IMR-90 (cell line): Measurements from ENCODE around the gene C10orf71. TPM values are rescaled to one million over a fixed set of nuclear protein-coding genes. Genes with fewer than 3 reads are reported as not detected.

Source experiments
- ATAC-seq: fragments of 200-7000 bp; cut with Tn5 transposase; 2 replicates; pipeline ENCODE4 v1.9.1; 2020; ENCODE audit warnings: low read depth, mild to moderate bottlenecking, moderate library complexity
- BruUV-seq: library from RNA; stranded (reverse); fragments of 400-500 nt; replicated peaks from 2 replicates; lab custom pipeline; 2021; lab: Mats Ljungman, UMichigan
- CTCF ChIA-PET: fragments of 300-600 bp; formaldehyde crosslinking; extraction: SDS; loops from one replicate; lab custom pipeline; 2021; ENCODE audit warnings: antibody characterized with exemption; lab: Yijun Ruan, JAX
- POLR2A ChIA-PET: fragments of 300-600 bp; sonication (Branson Sonifier 250); formaldehyde crosslinking; loops from one replicate; lab custom pipeline; 2022; ENCODE audit warnings: antibody characterized with exemption; ENCODE audit not compliant: unreplicated experiment; lab: Charles Lee
- DNase-seq: peaks from one replicate; pipeline ENCODE4 v3.0.0; 2013
- H2AFZ ChIP-seq: replicated peaks from 2 replicates; pipeline ENCODE3; 2013; ENCODE audit warnings: low read length, mild to moderate bottlenecking; ENCODE audit not compliant: poor library complexity
- H2AK5ac ChIP-seq: 2 replicates; pipeline ENCODE4 v1.6.1; 2013; ENCODE audit warnings: low read depth, low read length, inconsistent platforms
- H2AK9ac ChIP-seq: replicated peaks from 2 replicates; pipeline ENCODE3; 2013; ENCODE audit warnings: mild to moderate bottlenecking, low read depth, low read length, moderate library complexity; ENCODE audit not compliant: poor library complexity
- H2BK120ac ChIP-seq: 2 replicates; pipeline ENCODE4 v1.6.1; 2013; ENCODE audit warnings: low read depth, low read length, inconsistent platforms
- H2BK15ac ChIP-seq: 3 replicates; pipeline ENCODE4 v1.6.1; 2013; ENCODE audit warnings: low read depth, low read length, inconsistent platforms
- H2BK20ac ChIP-seq: 2 replicates; pipeline ENCODE4 v1.6.1; 2013; ENCODE audit warnings: low read depth, mild to moderate bottlenecking, inconsistent platforms, low read length, moderate library complexity
- H2BK5ac ChIP-seq: 2 replicates; pipeline ENCODE4 v1.6.1; 2013; ENCODE audit warnings: mild to moderate bottlenecking, low read depth, low read length, inconsistent platforms; ENCODE audit not compliant: poor library complexity, severe bottlenecking
- H3K14ac ChIP-seq: replicated peaks from 2 replicates; pipeline ENCODE4 v1.6.1; 2013; ENCODE audit warnings: low read depth, low read length, inconsistent platforms
- H3K18ac ChIP-seq: 2 replicates; pipeline ENCODE4 v1.6.1; 2013; ENCODE audit warnings: low read depth, low read length, control low read depth
- H3K23ac ChIP-seq: 2 replicates; pipeline ENCODE4 v1.6.1; 2013; ENCODE audit warnings: low read depth, low read length, inconsistent platforms
- H3K27ac ChIP-seq: 2 replicates; pipeline ENCODE4 v1.5.1; 2013; ENCODE audit warnings: mild to moderate bottlenecking, control low read depth, low read length; ENCODE audit not compliant: insufficient read depth
- H3K27me3 ChIP-seq: 2 replicates; pipeline ENCODE4 v1.6.1; 2013; ENCODE audit warnings: low read length; ENCODE audit not compliant: control insufficient read depth, insufficient read depth
- H3K36me3 ChIP-seq: 2 replicates; pipeline ENCODE4 v1.6.1; 2013; ENCODE audit warnings: low read length, mixed read lengths; ENCODE audit not compliant: control insufficient read depth, insufficient read depth
- H3K4ac ChIP-seq: 2 replicates; pipeline ENCODE4 v1.6.1; 2013; ENCODE audit warnings: low read depth, low read length, inconsistent platforms
- H3K4me1 ChIP-seq: 2 replicates; pipeline ENCODE4 v1.6.1; 2013; ENCODE audit warnings: low read length, mixed read lengths; ENCODE audit not compliant: control insufficient read depth, insufficient read depth
- H3K4me2 ChIP-seq: 2 replicates; pipeline ENCODE4 v1.6.1; 2013; ENCODE audit warnings: low read depth, mild to moderate bottlenecking, control low read depth, low read length, moderate library complexity
- H3K4me3 ChIP-seq: 2 replicates; pipeline ENCODE4 v1.5.1; 2013; ENCODE audit warnings: low read depth, mild to moderate bottlenecking, control low read depth, low read length, moderate library complexity; ENCODE audit not compliant: insufficient read depth
- H3K56ac ChIP-seq: 2 replicates; pipeline ENCODE4 v1.6.1; 2013; ENCODE audit warnings: low read length, inconsistent platforms; ENCODE audit not compliant: insufficient read depth; ENCODE audit errors: extremely low read depth
- H3K79me1 ChIP-seq, 2 experiments: 2 replicates each; pipeline ENCODE4 v1.6.1; 2013; ENCODE audit warnings: low read length in 2 of 2, inconsistent platforms in 1 of 2, low read depth in 1 of 2
- H3K9ac ChIP-seq: 2 replicates; pipeline ENCODE4 v1.6.1; 2013; ENCODE audit warnings: low read depth, low read length, control low read depth
- H3K9me1 ChIP-seq: 2 replicates; pipeline ENCODE4 v1.6.1; 2013; ENCODE audit warnings: low read length, inconsistent platforms; ENCODE audit not compliant: insufficient read depth
- H3K9me3 ChIP-seq: 2 replicates; pipeline ENCODE4 v1.6.1; 2013; ENCODE audit warnings: low read length; ENCODE audit not compliant: control insufficient read depth, insufficient read depth
- H4K20me1 ChIP-seq: 2 replicates; pipeline ENCODE4 v1.6.1; 2013; ENCODE audit warnings: low read length, inconsistent platforms; ENCODE audit not compliant: insufficient read depth
- H4K5ac ChIP-seq: 2 replicates; pipeline ENCODE4 v1.6.1; 2013; ENCODE audit warnings: mild to moderate bottlenecking, low read depth, low read length, control low read depth
- H4K8ac ChIP-seq, 2 experiments: 2 replicates each; pipeline ENCODE4 v1.6.1; 2013; ENCODE audit warnings: low read depth in 2 of 2, low read length in 2 of 2, control low read depth in 1 of 2, inconsistent platforms in 1 of 2
- H4K91ac ChIP-seq: 2 replicates; pipeline ENCODE4 v1.6.1; 2013; ENCODE audit warnings: low read depth, low read length, inconsistent platforms; ENCODE audit not compliant: insufficient read depth
- CHD1 ChIP-seq: IDR thresholded peaks from 2 replicates; pipeline ENCODE4 v1.6.1; 2012; ENCODE audit warnings: low read depth, low read length, improper control_type of control experiment
- RCOR1 ChIP-seq: IDR thresholded peaks from 2 replicates; pipeline ENCODE4 v1.6.1; 2012; ENCODE audit warnings: mild to moderate bottlenecking, low read length, improper control_type of control experiment; ENCODE audit not compliant: insufficient replicate concordance
- RFX5 ChIP-seq: IDR thresholded peaks from 2 replicates; pipeline ENCODE4 v1.8.0; 2012; ENCODE audit warnings: low read depth, mild to moderate bottlenecking, low read length, moderate library complexity
- WGBS, 2 experiments: methylation state at CpG; one replicate each; pipeline versions ENCODE4 v1.1.5 to v1.1.7; 2013; ENCODE audit warnings: missing lambda C conversion rate in 2 of 2; ENCODE audit not compliant: insufficient read length in 1 of 2; ENCODE audit errors: extremely low coverage in 2 of 2; 5-methylcytosine and 5-hydroxymethylcytosine counted together
- dilution Hi-C: fragments of 300-500 bp; cut with HindIII; formaldehyde crosslinking; loops from one replicate; pipeline ENCODE4 v1.14.3; 2018; ENCODE audit warnings: low sequenced_read_pairs; ENCODE audit not compliant: unreplicated experiment
- in situ Hi-C: fragments of 300-500 bp; cut with MboI; formaldehyde crosslinking; loops from 3 replicates; pipeline ENCODE4 v1.14.3; 2019; ENCODE audit warnings: low sequenced_read_pairs, inconsistent platforms, mixed read lengths
- intact Hi-C: fragments of 100-400 bp; cut with micrococcal nuclease; formaldehyde crosslinking; loops from 2 replicates; pipeline ENCODE4 v1.10.0; 2022
- polyA plus RNA-seq, 3 experiments: library from polyadenylated mRNA; depleted of rRNA; stranded (reverse); fragments of >200 nt; gene quantifications; 2 replicates each; pipeline ENCODE4 v1.2.3, GENCODE V29; 2012; ENCODE audit warnings: low replicate concordance in 1 of 3
- total RNA-seq: library from RNA; depleted of rRNA; stranded (reverse); fragments of >200 nt; gene quantifications from 2 replicates; pipeline ENCODE4 v1.2.3, GENCODE V29; 2012

The C10orf71 gene
- total and polyA plus RNA-seq, 2 of the 4 experiments (the other 2 are of a cell fraction), result not detected

GRCh38 chr10:49282879-49283341 lies 16.1 kb upstream of the C10orf71 start:
- no CpG with 5 or more reads among the region's 12 CpGs for WGBS, 2 experiments
- Histone ChIP-seq H4K8ac (no peak overlapping the region), H2AK9ac (no peak overlapping the region), H3K9ac (no peak overlapping the region), H3K36me3 (no peaks in the 10 kb centered on the region), H2AK5ac (no peak overlapping the region), H3K18ac (no peak overlapping the region), H2BK15ac (no peak overlapping the region), H4K5ac (no peak overlapping the region), H2AFZ (no peak overlapping the region), H2BK120ac (no peak overlapping the region), H3K27me3 (peaks cover 38% of the 10 kb centered on the region), H3K14ac (no peak overlapping the region), H4K20me1 (no peaks in the 10 kb centered on the region; the same call in 1 of the 2 replicates), H3K4me1 (no peaks in the 10 kb centered on the region), H4K91ac (no peak overlapping the region), H3K56ac (no peak overlapping the region), H3K9me1 (no peaks in the 10 kb centered on the region), H3K9me3 (no peaks in the 10 kb centered on the region), H3K4me2 (no peak overlapping the region), H3K4me3 (no peak overlapping the region), H3K79me1 (no peaks in the 10 kb centered on the region), H2BK20ac (no peak overlapping the region), H2BK5ac (no peak overlapping the region), H3K23ac (no peak overlapping the region), H3K4ac (no peak overlapping the region), H3K27ac (no peak overlapping the region)
- no TSS peak for BruUV-seq
- intact Hi-C loops (no loop called here), dilution Hi-C loops (no loop called here), in situ Hi-C loops (no loop called here)
- no peak for TF ChIP-seq CHD1
- no peak for TF ChIP-seq RCOR1
- no peak for TF ChIP-seq RFX5
- ChIA-PET POLR2A (no interaction called here), CTCF (no interaction called here)
- ATAC-seq (no peak), DNase-seq (no peak)
